CD4-positive, alpha-beta memory T cell (primary cell): ENCODE results near the gene KCNIP4. TPM values are rescaled to one million over a fixed set of nuclear protein-coding genes. Genes with fewer than 3 reads are reported as not detected.

Experiments used
- CTCF ChIA-PET: fragments of 350-600 bp; sonication (Branson Sonifier 250); formaldehyde crosslinking; loops from one replicate; lab custom pipeline; 2021; ENCODE audit warnings: inconsistent platforms; ENCODE audit not compliant: partially characterized antibody; lab: Charles Lee
- POLR2A ChIA-PET: fragments of 350-600 bp; sonication (Branson Sonifier 250); formaldehyde crosslinking; loops from one replicate; lab custom pipeline; 2021; ENCODE audit not compliant: partially characterized antibody; lab: Charles Lee
- DNase-seq, 5 donors: peaks; one replicate each; pipeline versions ENCODE4 v3.0.0 to v3.0.0-alpha.2; 2020 to 2022; ENCODE audit warnings: mixed read lengths in 1 of 5
- H3K27ac ChIP-seq: one replicate; pipeline ENCODE4 v1.7.0; 2013; ENCODE audit warnings: low read depth, low read length
- H3K27me3 ChIP-seq: 2 replicates; pipeline ENCODE4 v1.7.0; 2013; ENCODE audit warnings: mild to moderate bottlenecking, low read length, moderate library complexity; ENCODE audit not compliant: insufficient read depth
- H3K36me3 ChIP-seq: 2 replicates; pipeline ENCODE4 v1.7.0; 2013; ENCODE audit warnings: mild to moderate bottlenecking, low read length, moderate library complexity; ENCODE audit not compliant: insufficient read depth
- H3K4me1 ChIP-seq: 2 replicates; pipeline ENCODE4 v1.7.0; 2013; ENCODE audit warnings: mild to moderate bottlenecking, low read length, moderate library complexity; ENCODE audit not compliant: insufficient read depth
- H3K4me3 ChIP-seq, 2 donors: one replicate each; pipeline ENCODE4 v1.7.0; 2013; ENCODE audit warnings: low read length in 2 of 2, mild to moderate bottlenecking in 1 of 2
- H3K9me3 ChIP-seq, 2 donors: one replicate each; pipeline ENCODE4 v1.7.0; 2013; ENCODE audit warnings: low read length in 2 of 2, control low read depth in 1 of 2; ENCODE audit not compliant: control insufficient read depth in 1 of 2
- H3K27ac Mint-ChIP-seq, 7 donors: one replicate each; pipeline ENCODE4 v1.8.0; 2020 to 2021; ENCODE audit warnings: mixed read lengths in 7 of 7, mild to moderate bottlenecking in 6 of 7, inconsistent platforms in 3 of 7, moderate library complexity in 3 of 7
- H3K27me3 Mint-ChIP-seq, 2 donors: one replicate each; pipeline ENCODE4 v1.8.0; 2020 to 2021; ENCODE audit warnings: mixed read lengths in 2 of 2
- H3K36me3 Mint-ChIP-seq, 2 donors: one replicate each; pipeline ENCODE4 v1.8.0; 2020 to 2021; ENCODE audit warnings: mixed read lengths in 2 of 2, inconsistent platforms in 1 of 2, mild to moderate bottlenecking in 1 of 2
- H3K4me1 Mint-ChIP-seq, 4 donors: one replicate each; pipeline ENCODE4 v1.8.0; 2020 to 2021; ENCODE audit warnings: mixed read lengths in 4 of 4, mild to moderate bottlenecking in 1 of 4
- H3K4me3 Mint-ChIP-seq, 8 donors: one replicate each; pipeline ENCODE4 v1.8.0; 2020 to 2021; ENCODE audit warnings: mixed read lengths in 8 of 8, mild to moderate bottlenecking in 7 of 8, moderate library complexity in 6 of 8, inconsistent platforms in 3 of 8
- H3K9me3 Mint-ChIP-seq, 8 donors: one replicate each; pipeline ENCODE4 v1.8.0; 2020 to 2021; ENCODE audit warnings: mixed read lengths in 8 of 8, mild to moderate bottlenecking in 5 of 8, inconsistent platforms in 3 of 8, moderate library complexity in 1 of 8
- intact Hi-C: fragments of 100-400 bp; cut with micrococcal nuclease; formaldehyde crosslinking; loops from one replicate; pipeline ENCODE4 v1.15.1; 2023
- polyA plus RNA-seq, 2 donors: library from polyadenylated mRNA; unstranded; fragments of 300-500 nt; fragmentation: Illumina TruSeq; gene quantifications; one replicate each; pipeline ENCODE4 v1.2.3, GENCODE V29; 2021
- total RNA-seq, 2 experiments: library from RNA; stranded (reverse); gene quantifications; one replicate each; pipeline ENCODE4 v1.2.3, GENCODE V29; 2021

Gene KCNIP4
- total and polyA plus RNA-seq, 4 experiments from 2014 or later = 0.11 to 0.26 TPM; not detected in 2

DNA sequence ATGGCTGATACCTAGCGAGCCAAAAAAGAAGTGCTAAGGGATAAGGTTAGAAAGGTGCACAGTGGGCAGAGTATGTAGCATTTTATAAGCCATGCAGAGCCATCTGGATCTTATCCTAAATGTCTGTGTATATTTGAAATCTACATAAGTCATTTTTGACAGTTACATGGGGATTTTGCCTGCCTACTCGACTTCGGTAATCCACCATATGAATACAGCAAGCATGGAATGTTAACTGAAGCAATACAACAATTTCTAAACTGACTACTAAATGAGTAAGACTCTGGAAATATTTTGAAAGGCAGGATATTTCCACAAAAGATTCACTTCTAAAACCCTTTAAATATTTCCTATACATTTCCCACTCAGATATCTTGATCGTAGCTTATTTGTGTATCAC, 122.5 kb downstream of the KCNIP4 start:
- POLR2A ChIA-PET = no interaction called here
- no peak overlapping the region for H3K4me3 ChIP-seq
- H3K9me3 Mint-ChIP-seq = peaks cover 0 to 9% (median 2%) of the 10 kb centered on the region in 8 donors
- no peak overlapping the region for H3K4me3 Mint-ChIP-seq
- no peaks in the 10 kb centered on the region for H3K4me1 Mint-ChIP-seq
- H3K27me3 ChIP-seq = no peaks in the 10 kb centered on the region
- no peaks in the 10 kb centered on the region for H3K27me3 Mint-ChIP-seq
- DNase-seq = no peak
- no peak overlapping the region for H3K27ac Mint-ChIP-seq
- H3K4me1 ChIP-seq = no peaks in the 10 kb centered on the region
- CTCF ChIA-PET = no interaction called here
- intact Hi-C loops = no loop called here
- H3K27ac ChIP-seq = no peak overlapping the region
- no peaks in the 10 kb centered on the region for H3K36me3 ChIP-seq
- no peaks in the 10 kb centered on the region for H3K36me3 Mint-ChIP-seq
- H3K9me3 ChIP-seq = no peaks in the 10 kb centered on the region

- H3K27ac ChIP-seq = no peak overlapping the region
- no peaks in the 10 kb centered on the region for H3K4me1 Mint-ChIP-seq
- no peaks in the 10 kb centered on the region for H3K27me3 ChIP-seq
- H3K9me3 ChIP-seq = no peaks in the 10 kb centered on the region
- no peak for DNase-seq
- CTCF ChIA-PET = no interaction called here
- no peak overlapping the region for H3K4me3 ChIP-seq
- no peak overlapping the region for H3K27ac Mint-ChIP-seq
- H3K4me3 Mint-ChIP-seq = no peak overlapping the region
- H3K36me3 Mint-ChIP-seq = no peaks in the 10 kb centered on the region
- intact Hi-C loops = no loop called here
- no peaks in the 10 kb centered on the region for H3K27me3 Mint-ChIP-seq
- no peaks in the 10 kb centered on the region for H3K36me3 ChIP-seq
- H3K4me1 ChIP-seq = no peaks in the 10 kb centered on the region
- POLR2A ChIA-PET = no interaction called here
- peaks cover 4 to 35% (median 19%) of the 10 kb centered on the region in 8 donors for H3K9me3 Mint-ChIP-seq
These were observed 129.5 kb downstream of the KCNIP4 start for GRCh38 chr4:21819086-21819485.

DNA sequence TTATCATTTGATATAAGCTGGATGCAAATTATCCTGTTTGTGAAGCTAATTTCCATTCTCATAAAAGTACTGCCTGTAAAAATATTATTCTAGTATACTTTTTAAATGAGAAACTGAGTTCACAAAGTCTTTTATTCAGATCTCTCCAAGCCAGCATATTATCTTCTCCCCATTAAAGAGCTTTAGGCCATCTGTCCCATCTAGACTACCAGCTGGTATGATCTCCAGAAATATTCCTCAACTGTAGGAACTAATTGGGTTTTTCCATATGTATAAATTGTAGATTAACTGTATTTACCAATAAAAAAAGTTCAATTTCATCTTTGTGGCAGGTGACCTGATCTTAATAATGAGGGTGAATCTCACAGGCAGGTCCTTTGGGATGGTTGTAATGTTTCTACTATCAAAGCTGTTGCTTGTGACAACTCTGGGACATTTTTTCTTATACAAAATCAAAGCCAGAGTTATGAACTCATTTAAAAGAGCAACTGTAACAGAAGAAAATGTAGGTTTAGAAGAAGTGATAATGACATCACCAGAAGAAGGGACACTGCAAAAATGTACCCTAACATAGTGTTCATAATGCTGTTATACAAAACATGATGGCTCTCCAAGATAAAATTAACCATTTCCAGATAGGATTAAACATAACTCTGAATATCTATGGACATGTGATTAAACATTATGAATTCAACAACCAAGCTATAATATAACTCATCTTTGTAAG, 132.8 kb downstream of the KCNIP4 start:
- ChIA-PET CTCF (no interaction called here), POLR2A (no interaction called here)
- no peak overlapping the region for H3K27ac Mint-ChIP-seq
- no peak overlapping the region for H3K4me3 Mint-ChIP-seq
- Histone ChIP-seq H3K9me3 (no peaks in the 10 kb centered on the region), H3K4me3 (no peak overlapping the region), H3K27ac (no peak overlapping the region), H3K36me3 (no peaks in the 10 kb centered on the region), H3K27me3 (no peaks in the 10 kb centered on the region), H3K4me1 (no peaks in the 10 kb centered on the region)
- H3K4me1 Mint-ChIP-seq = no peaks in the 10 kb centered on the region
- intact Hi-C loops = no loop called here
- DNase-seq = no peak
- no peaks in the 10 kb centered on the region for H3K27me3 Mint-ChIP-seq
- no peaks in the 10 kb centered on the region for H3K36me3 Mint-ChIP-seq
- peaks cover 4 to 35% (median 20%) of the 10 kb centered on the region in 8 donors for H3K9me3 Mint-ChIP-seq

- intact Hi-C loops = no loop called here
- H3K36me3 ChIP-seq = no peaks in the 10 kb centered on the region
- no peak overlapping the region for H3K4me3 Mint-ChIP-seq
- no peaks in the 10 kb centered on the region for H3K36me3 Mint-ChIP-seq
- H3K9me3 ChIP-seq = no peaks in the 10 kb centered on the region
- H3K4me3 ChIP-seq = no peak overlapping the region
- H3K9me3 Mint-ChIP-seq = peaks cover 0 to 10% (median 5%) of the 10 kb centered on the region in 8 donors
- H3K27me3 Mint-ChIP-seq = no peaks in the 10 kb centered on the region
- no peaks in the 10 kb centered on the region for H3K4me1 ChIP-seq
- ChIA-PET POLR2A (no interaction called here), CTCF (no interaction called here)
- no peak for DNase-seq
- H3K27ac Mint-ChIP-seq = no peak overlapping the region
- H3K27ac ChIP-seq = no peak overlapping the region
- H3K27me3 ChIP-seq = no peaks in the 10 kb centered on the region
- no peaks in the 10 kb centered on the region for H3K4me1 Mint-ChIP-seq
These were observed 137.0 kb downstream of the KCNIP4 start for GRCh38 chr4:21811565-21811964.

GRCh38 chr4:21806991-21807390, 141.6 kb downstream of the KCNIP4 start:
- H3K36me3 Mint-ChIP-seq = no peaks in the 10 kb centered on the region
- peaks cover 0 to 8% (median 0%) of the 10 kb centered on the region in 8 donors for H3K9me3 Mint-ChIP-seq
- no peaks in the 10 kb centered on the region for H3K27me3 Mint-ChIP-seq
- Histone ChIP-seq H3K27ac (no peak overlapping the region), H3K27me3 (no peaks in the 10 kb centered on the region), H3K4me1 (no peaks in the 10 kb centered on the region), H3K9me3 (no peaks in the 10 kb centered on the region), H3K4me3 (no peak overlapping the region), H3K36me3 (no peaks in the 10 kb centered on the region)
- H3K4me3 Mint-ChIP-seq = no peak overlapping the region
- ChIA-PET POLR2A (no interaction called here), CTCF (no interaction called here)
- DNase-seq = no peak
- intact Hi-C loops = no loop called here
- no peak overlapping the region for H3K27ac Mint-ChIP-seq
- no peaks in the 10 kb centered on the region for H3K4me1 Mint-ChIP-seq

DNA sequence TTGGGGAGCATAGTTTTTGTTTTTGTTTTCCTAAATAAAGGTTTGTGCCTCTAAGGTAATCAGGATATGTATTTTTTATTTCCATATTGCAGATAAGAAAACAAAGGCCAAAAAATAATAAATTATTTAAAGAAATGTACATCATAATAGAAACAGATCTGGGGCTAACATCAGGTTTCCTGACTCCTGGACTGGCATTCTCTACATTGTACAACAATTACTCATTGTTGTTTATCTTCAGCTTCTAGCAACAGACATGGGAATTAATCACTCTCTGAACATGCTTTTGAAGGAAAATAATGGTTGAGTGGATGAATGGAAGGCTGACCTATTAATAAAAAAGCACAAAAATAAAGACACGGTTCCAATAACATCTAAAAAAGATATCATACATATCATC, 146.2 kb downstream of the KCNIP4 start:
- intact Hi-C loops = no loop called here
- no peak for DNase-seq
- Histone ChIP-seq H3K36me3 (no peaks in the 10 kb centered on the region), H3K9me3 (no peaks in the 10 kb centered on the region), H3K4me3 (no peak overlapping the region), H3K27me3 (no peaks in the 10 kb centered on the region), H3K4me1 (no peaks in the 10 kb centered on the region), H3K27ac (no peak overlapping the region)
- ChIA-PET CTCF (no interaction called here), POLR2A (no interaction called here)
- Mint-ChIP-seq H3K36me3 (no peaks in the 10 kb centered on the region), H3K27me3 (no peaks in the 10 kb centered on the region), H3K4me1 (no peaks in the 10 kb centered on the region), H3K9me3 (peaks cover 0 to 6% (median 0%) of the 10 kb centered on the region in 8 donors), H3K27ac (no peak overlapping the region), H3K4me3 (no peak overlapping the region)

- Mint-ChIP-seq H3K36me3 (no peaks in the 10 kb centered on the region), H3K9me3 (peaks cover 0 to 6% (median 0%) of the 10 kb centered on the region in 8 donors), H3K27ac (no peak overlapping the region), H3K27me3 (no peaks in the 10 kb centered on the region), H3K4me3 (no peak overlapping the region), H3K4me1 (no peaks in the 10 kb centered on the region)
- DNase-seq = no peak
- no peak overlapping the region for H3K4me3 ChIP-seq
- no peak overlapping the region for H3K27ac ChIP-seq
- H3K27me3 ChIP-seq = no peaks in the 10 kb centered on the region
- no peaks in the 10 kb centered on the region for H3K4me1 ChIP-seq
- no peaks in the 10 kb centered on the region for H3K36me3 ChIP-seq
- CTCF ChIA-PET = no interaction called here
- H3K9me3 ChIP-seq = no peaks in the 10 kb centered on the region
- intact Hi-C loops = no loop called here
- POLR2A ChIA-PET = no interaction called here
These were observed 146.7 kb downstream of the KCNIP4 start for GRCh38 chr4:21801661-21802385.
